Anterior cingulate cortex (tissue), 58 donors: ENCODE measurements around the gene ATP9A.
"Not testable (repeated sequence)": the region's sequence is repeated elsewhere in the genome, so short reads cannot be mapped to it uniquely, and the experiment has no call there.

Experiments used
- DNase-seq, 58 donors: peaks; one replicate each; lab custom pipeline; 2025; lab: John Stamatoyannopoulos, UW

Gene ATP9A

DNA sequence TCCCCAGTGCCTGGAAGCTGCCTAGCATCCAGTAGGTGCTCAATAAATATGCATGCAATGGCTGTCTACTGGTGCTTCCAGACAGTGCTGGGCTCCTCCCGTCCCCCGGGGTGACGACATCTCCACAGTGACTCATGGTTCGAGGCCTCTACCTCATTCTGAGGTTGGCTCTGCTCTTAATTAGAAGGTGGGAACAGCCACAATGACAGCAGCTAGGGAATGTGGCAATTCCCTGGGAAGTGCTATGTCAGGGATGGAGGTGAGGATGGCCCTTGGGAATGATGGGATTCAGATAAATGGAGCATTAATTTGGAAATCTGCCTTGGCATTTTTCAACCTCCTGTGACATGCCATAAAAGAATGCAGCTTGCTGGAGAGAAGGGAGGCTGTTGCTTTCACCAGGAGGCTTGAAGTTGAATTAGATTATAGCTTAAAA lies 182.2 kb downstream of the ATP9A start:
- DNase-seq = no peak

DNA sequence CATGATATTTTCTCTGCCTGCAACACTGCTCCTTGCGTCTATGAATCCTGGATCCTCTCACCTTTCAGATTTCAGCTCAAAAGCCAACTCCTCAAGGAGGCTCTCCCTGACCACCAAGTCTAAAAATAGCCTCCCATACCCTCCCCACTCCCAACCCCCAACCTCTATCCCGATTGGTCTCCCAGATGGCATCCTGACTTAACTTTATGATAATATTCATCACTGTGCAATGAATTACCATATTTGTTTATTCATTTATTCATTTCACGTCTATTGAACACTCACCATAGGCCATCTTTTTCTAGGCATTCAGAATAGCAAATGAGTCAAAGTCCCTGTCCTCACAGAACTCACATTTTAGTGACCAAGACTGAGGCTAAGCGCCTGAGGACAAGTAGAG lies 183.0 kb downstream of the ATP9A start:
- DNase-seq = no peak

DNA sequence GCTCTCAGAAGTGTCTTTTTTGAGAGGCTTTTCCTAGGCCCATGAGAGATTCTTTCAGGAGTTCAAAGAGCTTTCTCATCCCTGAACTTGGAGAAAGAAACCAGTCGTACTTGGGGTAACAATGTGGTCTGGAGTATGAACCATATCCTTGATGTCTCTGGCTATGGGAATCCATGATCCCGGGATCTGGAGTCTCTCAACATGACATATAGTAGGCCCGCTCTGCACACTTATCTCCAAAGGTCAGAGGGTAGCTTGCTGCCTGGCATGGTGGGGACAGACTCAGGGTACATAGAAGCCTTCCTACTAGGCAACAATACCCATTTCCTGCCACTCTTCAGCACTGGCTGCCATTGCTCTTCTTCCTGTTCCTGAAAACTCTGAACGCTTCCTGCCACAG lies 183.5 kb downstream of the ATP9A start:
- no peak for DNase-seq

- DNase-seq = no peak
These were observed 184.1 kb downstream of the ATP9A start for GRCh38 chr20:51584116-51584515.

GRCh38 chr20:51583499-51583898 lies 184.7 kb downstream of the ATP9A start:
- DNase-seq = no peak

GRCh38 chr20:51583073-51583472 lies 185.1 kb downstream of the ATP9A start:
- DNase-seq = no peak

DNA sequence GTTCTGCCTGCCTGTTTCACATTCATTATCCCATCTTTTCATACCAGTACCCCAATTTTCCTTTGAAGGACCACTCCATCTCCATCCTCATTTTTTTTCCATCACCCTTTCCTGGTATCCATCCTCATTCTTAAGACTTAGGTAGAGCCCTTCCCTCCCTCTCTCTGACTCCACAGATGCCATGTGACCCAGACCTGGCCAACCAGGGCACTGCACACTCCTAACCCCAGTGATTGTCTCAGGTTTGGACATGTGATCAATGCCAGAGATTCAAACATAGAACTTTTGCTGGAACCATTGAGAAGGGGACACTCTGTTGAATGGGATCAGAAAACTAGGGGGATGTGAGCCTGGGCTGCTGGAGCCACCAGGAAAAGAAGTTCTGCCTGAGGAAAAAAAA lies 186.6 kb downstream of the ATP9A start:
- DNase-seq = no peak

- no peak for DNase-seq
These were observed 189.1 kb downstream of the ATP9A start for GRCh38 chr20:51579137-51579536.

DNA sequence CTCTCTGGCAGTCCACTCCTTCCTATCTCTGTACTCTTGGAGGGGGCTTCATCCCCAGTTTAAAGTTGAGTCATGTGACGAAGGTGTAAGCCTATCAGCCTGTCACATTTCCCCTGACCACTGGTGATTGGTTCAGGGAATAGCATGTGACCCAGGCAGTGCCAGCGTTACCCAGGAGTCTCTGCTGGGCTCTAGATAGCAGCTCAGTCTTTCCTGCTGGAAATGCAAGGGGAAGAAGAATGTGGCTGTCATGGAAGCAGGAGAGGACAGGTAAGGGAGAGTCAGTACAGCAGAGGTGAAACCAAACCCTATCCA lies 190.1 kb downstream of the ATP9A start:
- no peak for DNase-seq

GRCh38 chr20:51577432-51578144 lies 190.6 kb downstream of the ATP9A start:
- no peak for DNase-seq

- DNase-seq = no peak
These were observed 192.7 kb downstream of the ATP9A start for GRCh38 chr20:51575486-51575885.

GRCh38 chr20:51574248-51575033 lies 193.7 kb downstream of the ATP9A start:
- DNase-seq = no peak

- DNase-seq = no peak
These were observed 194.5 kb downstream of the ATP9A start for GRCh38 chr20:51573576-51574243.

GRCh38 chr20:51571460-51571794 lies 196.8 kb downstream of the ATP9A start:
- no peak for DNase-seq

- no peak for DNase-seq
These were observed 197.3 kb downstream of the ATP9A start for GRCh38 chr20:51570739-51571459.

DNA sequence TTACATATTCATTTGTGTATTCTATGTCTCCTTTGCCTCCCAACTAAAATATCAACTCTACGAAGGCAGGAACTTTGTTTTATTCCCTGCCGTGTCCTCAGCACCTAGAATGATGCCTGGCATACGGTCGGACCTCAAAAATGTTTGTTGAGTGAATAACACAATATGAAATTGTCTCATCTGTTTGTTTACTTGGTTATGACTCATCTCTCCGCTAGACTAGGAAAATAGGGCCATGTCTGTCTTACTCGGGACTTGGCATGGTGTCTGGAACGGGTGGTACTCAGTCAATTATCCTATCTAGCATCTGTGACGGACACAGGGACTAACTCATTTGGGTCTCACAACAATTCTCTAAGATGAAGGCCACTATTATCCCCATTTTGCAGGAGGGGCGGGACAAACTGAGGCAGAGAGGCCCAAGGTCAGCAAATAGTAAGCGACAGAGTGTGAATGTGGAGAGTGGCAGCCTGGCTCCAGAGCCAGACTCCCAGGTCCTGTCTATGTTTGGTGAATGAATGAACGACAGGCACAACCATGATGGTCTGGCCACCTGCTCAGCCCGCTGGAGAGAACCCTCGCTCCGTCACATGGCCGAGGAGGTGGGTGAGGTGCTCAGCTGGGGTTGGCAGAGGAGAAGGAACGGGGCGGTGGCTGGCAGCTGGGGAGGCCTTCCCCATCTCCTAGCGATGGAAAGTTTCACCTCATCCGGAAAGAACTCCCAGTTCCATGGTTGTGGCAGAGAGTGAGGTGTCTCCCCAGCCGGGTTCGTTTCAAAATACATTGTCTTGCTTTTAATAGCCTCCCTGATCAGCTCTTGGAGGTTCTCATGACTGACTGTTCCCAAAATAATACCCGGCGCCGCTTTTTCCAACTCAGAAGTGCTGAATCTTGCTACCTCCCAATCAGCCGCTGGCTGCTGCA lies 198.1 kb downstream of the ATP9A start:
- DNase-seq = peak in 9 of 58 donors; percentile 3 to 47 (median 14)

DNA sequence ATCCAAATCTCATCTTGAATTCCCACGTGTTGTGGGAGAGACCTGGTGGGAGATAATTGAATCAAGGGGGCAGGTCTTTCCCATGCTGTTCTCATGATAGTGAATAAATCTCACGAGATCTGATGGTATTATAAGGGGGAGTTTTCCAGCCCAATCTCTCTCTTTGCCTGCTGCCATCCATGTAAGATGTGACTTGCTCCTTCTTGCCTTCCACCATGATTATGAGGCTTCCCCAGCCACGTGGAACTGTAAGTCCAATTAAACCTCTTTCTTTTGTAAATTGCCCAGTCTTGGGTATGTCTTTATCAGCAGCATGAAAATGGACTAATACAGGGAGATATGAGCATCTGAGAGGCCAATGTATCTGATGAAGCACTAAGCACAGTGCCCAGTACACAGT lies 199.7 kb downstream of the ATP9A start:
- not testable (repeated sequence) for DNase-seq

GRCh38 chr20:51567622-51568021 lies 200.6 kb downstream of the ATP9A start:
- no peak for DNase-seq

DNA sequence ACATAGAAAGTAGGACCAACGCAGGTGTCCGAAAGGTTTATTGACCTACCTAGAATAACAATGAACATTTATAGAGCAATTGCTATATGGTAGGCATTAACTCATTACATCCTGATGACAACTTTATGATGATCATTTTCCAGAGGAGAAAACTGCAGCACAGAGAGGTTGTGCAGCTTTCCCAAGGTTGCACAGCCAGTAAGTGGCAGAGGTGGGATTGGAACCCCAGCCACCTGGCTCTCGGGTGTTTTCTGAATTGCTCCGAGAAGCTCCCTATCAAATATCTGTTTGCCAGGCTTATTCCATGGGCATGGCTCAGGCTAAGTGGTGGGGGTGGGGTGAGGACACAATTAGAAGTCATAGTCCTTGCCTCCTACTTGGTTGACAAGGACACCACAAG lies 201.6 kb downstream of the ATP9A start:
- DNase-seq = no peak
